Mammary epithelial cell (primary cell): Measurements from ENCODE around the gene NTM.

Experiments used
- EZH2 ChIP-seq: IDR thresholded peaks from 2 replicates; pipeline ENCODE4 v1.6.1; 2012; ENCODE audit warnings: low read length, inconsistent platforms, borderline replicate concordance
- TF ChIP-seq, protein P1 (sequence below), 2 donors: IDR thresholded peaks in 1 of 2; conservative IDR thresholded peaks in 1 of 2; 2 replicates each; pipeline ENCODE4 v1.5.1; 2011 to 2012; ENCODE audit warnings: inconsistent platforms in 2 of 2, low read length in 2 of 2, mild to moderate bottlenecking in 2 of 2, control low read depth in 1 of 2, low read depth in 1 of 2; ENCODE audit not compliant: insufficient read depth in 1 of 2; ENCODE audit errors: extremely low read depth in 1 of 2

DNA sequence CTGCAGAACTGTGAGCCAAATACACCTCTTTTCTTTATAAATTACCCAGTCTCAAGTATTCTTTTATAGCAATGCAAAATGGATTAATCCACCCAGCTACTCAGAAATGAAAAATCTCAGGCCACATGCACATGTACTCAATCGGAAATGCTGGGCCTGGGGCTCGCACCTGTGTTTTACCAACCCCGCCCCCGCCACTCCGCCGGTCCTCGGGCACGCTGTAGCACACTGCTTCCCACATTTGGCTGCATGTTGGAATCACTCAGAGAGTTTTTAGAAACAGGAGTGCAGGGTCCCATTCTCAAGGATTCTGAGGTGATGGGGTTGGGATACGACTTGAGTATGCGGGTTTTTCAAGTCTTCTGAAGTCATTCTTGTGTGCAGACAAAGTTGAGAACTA lies 284.4 kb downstream of the NTM start:
- TF ChIP-seq, protein P1, sequence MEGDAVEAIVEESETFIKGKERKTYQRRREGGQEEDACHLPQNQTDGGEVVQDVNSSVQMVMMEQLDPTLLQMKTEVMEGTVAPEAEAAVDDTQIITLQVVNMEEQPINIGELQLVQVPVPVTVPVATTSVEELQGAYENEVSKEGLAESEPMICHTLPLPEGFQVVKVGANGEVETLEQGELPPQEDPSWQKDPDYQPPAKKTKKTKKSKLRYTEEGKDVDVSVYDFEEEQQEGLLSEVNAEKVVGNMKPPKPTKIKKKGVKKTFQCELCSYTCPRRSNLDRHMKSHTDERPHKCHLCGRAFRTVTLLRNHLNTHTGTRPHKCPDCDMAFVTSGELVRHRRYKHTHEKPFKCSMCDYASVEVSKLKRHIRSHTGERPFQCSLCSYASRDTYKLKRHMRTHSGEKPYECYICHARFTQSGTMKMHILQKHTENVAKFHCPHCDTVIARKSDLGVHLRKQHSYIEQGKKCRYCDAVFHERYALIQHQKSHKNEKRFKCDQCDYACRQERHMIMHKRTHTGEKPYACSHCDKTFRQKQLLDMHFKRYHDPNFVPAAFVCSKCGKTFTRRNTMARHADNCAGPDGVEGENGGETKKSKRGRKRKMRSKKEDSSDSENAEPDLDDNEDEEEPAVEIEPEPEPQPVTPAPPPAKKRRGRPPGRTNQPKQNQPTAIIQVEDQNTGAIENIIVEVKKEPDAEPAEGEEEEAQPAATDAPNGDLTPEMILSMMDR (conservative IDR thresholded peaks at IDR 0.05 in 1 of 2, IDR thresholded peaks at IDR 0.05 in 1 of 2; ENCODE audit: extremely low read depth in 1 of 2, insufficient read depth in 1 of 2, low read depth in 1 of 2, low read length in 2 of 2) = no peak
- TF ChIP-seq EZH2 = no peak
